CD4-positive, alpha-beta T cell treated with Interleukin-2 at 100 ng/mL for 4 hours (primary cell): ENCODE data around the gene DNAH11.
"Not testable (repeated sequence)": the region's sequence is repeated elsewhere in the genome, so short reads cannot be mapped to it uniquely, and the experiment has no call there.

Source experiments
- DNase-seq: peaks from one replicate; pipeline ENCODE4 v3.0.0-alpha.2; 2020; ENCODE audit warnings: low spot score

Gene DNAH11

GRCh38 chr7:21777921-21778320 is 235.1 kb downstream of the DNAH11 start:
- DNase-seq = no peak

- DNase-seq = no peak
These were observed 236.1 kb downstream of the DNAH11 start for GRCh38 chr7:21778953-21779352.

GRCh38 chr7:21782996-21783395 is 240.2 kb downstream of the DNAH11 start:
- DNase-seq = no peak

- DNase-seq = no peak
These were observed 242.2 kb downstream of the DNAH11 start for GRCh38 chr7:21784989-21785388.

- DNase-seq = no peak
These were observed 263.0 kb downstream of the DNAH11 start for GRCh38 chr7:21805791-21806190.

GRCh38 chr7:21806388-21806787 is 263.5 kb downstream of the DNAH11 start:
- DNase-seq = no peak

GRCh38 chr7:21819048-21819447 is 276.2 kb downstream of the DNAH11 start:
- no peak for DNase-seq

- no peak for DNase-seq
These were observed 286.0 kb downstream of the DNAH11 start for GRCh38 chr7:21828841-21829240.

- DNase-seq = no peak
These were observed 286.9 kb downstream of the DNAH11 start for GRCh38 chr7:21829731-21830130.

GRCh38 chr7:21844742-21845141 is 301.9 kb downstream of the DNAH11 start:
- DNase-seq = no peak

GRCh38 chr7:21850531-21851285 is 307.9 kb downstream of the DNAH11 start:
- DNase-seq = no peak

GRCh38 chr7:21851559-21851967 is 308.7 kb downstream of the DNAH11 start:
- no peak for DNase-seq

- DNase-seq = not testable (repeated sequence)
These were observed 322.9 kb downstream of the DNAH11 start for GRCh38 chr7:21865631-21866204.

GRCh38 chr7:21866731-21867130 is 323.9 kb downstream of the DNAH11 start:
- DNase-seq = no peak

GRCh38 chr7:21867226-21867625 is 324.4 kb downstream of the DNAH11 start:
- no peak for DNase-seq

- no peak for DNase-seq
These were observed 325.2 kb downstream of the DNAH11 start for GRCh38 chr7:21867816-21868575.

- no peak for DNase-seq
These were observed 325.7 kb downstream of the DNAH11 start for GRCh38 chr7:21868576-21868850.

- no peak for DNase-seq
These were observed 327.1 kb downstream of the DNAH11 start for GRCh38 chr7:21869785-21870402.

- no peak for DNase-seq
These were observed 340.2 kb downstream of the DNAH11 start for GRCh38 chr7:21883069-21883468.

- not testable (repeated sequence) for DNase-seq
These were observed 340.7 kb downstream of the DNAH11 start for GRCh38 chr7:21883501-21883900.

GRCh38 chr7:21884496-21884895 is 341.7 kb downstream of the DNAH11 start:
- DNase-seq = no peak

- DNase-seq = no peak
These were observed 343.6 kb downstream of the DNAH11 start for GRCh38 chr7:21886396-21886795.

- no peak for DNase-seq
These were observed 344.5 kb downstream of the DNAH11 start for GRCh38 chr7:21887353-21887752.
